SU-DHL-6 (cell line): ENCODE results near the gene PUS1.

Source experiments
- H2AFZ ChIP-seq: fragments of 200-600 bp; sonication (generic); 2 replicates; pipeline ENCODE4 v1.6.1; 2014; ENCODE audit warnings: low read depth, mild to moderate bottlenecking, moderate library complexity, mixed read lengths, antibody characterized with exemption, low read length; ENCODE audit not compliant: severe bottlenecking
- H3F3A ChIP-seq: fragments of 200-600 bp; shearing (Covaris generic); 2 replicates; pipeline ENCODE4 v1.6.0; 2016; ENCODE audit warnings: antibody characterized with exemption, mild to moderate bottlenecking; ENCODE audit not compliant: insufficient read depth
- H3K27ac ChIP-seq: fragments of 200-600 bp; sonication (generic); 2 replicates; pipeline ENCODE4 v1.5.1; 2016; ENCODE audit warnings: low read depth, mild to moderate bottlenecking, low read length, moderate library complexity, mixed read lengths
- H3K27me3 ChIP-seq: fragments of 200-600 bp; sonication (generic), shearing (Covaris generic); 2 replicates; pipeline ENCODE4 v1.6.0; 2014; ENCODE audit warnings: mild to moderate bottlenecking, low read length
- H3K36me3 ChIP-seq: fragments of 200-600 bp; sonication (generic); 2 replicates; pipeline ENCODE4 v1.6.1; 2014; ENCODE audit warnings: mild to moderate bottlenecking, low read length, mixed read lengths
- H3K4me2 ChIP-seq: fragments of 300-600, 200-600 bp; shearing (Covaris generic), sonication (generic); 2 replicates; pipeline ENCODE4 v1.6.0; 2014; ENCODE audit warnings: low read length, low read depth, mild to moderate bottlenecking; ENCODE audit not compliant: poor library complexity, severe bottlenecking
- H3K4me3 ChIP-seq: fragments of 200-600 bp; sonication (generic); 2 replicates; pipeline ENCODE4 v1.5.1; 2014; ENCODE audit warnings: antibody characterized with exemption, low read length, mild to moderate bottlenecking, mixed read lengths; ENCODE audit not compliant: insufficient read depth, poor library complexity, severe bottlenecking
- H3K79me2 ChIP-seq: fragments of 200-600 bp; sonication (generic); 2 replicates; pipeline ENCODE4 v1.6.1; 2014; ENCODE audit warnings: mild to moderate bottlenecking, low read length, moderate library complexity; ENCODE audit not compliant: insufficient read depth
- H3K9ac ChIP-seq: fragments of 200-600 bp; sonication (generic); 2 replicates; pipeline ENCODE4 v1.7.0; 2014; ENCODE audit warnings: mild to moderate bottlenecking, low read length
- H3K9me2 ChIP-seq: fragments of 200-600 bp; sonication (generic); replicated peaks from 2 replicates; pipeline ENCODE4 v1.6.1; 2014; ENCODE audit warnings: low read length; ENCODE audit not compliant: insufficient read depth
- H3K9me3 ChIP-seq: fragments of 200-600 bp; sonication (generic); 2 replicates; pipeline ENCODE4 v1.6.1; 2014; ENCODE audit warnings: low read length, mixed read lengths; ENCODE audit not compliant: insufficient read depth
- H4K20me1 ChIP-seq: fragments of 200-600 bp; sonication (generic); 2 replicates; pipeline ENCODE4 v1.6.1; 2014; ENCODE audit warnings: low read depth, mild to moderate bottlenecking, antibody characterized with exemption, low read length, moderate library complexity, mixed read lengths
- EZH2phosphoT487 ChIP-seq: fragments of 200-600 bp; sonication (generic), shearing (Covaris generic); conservative IDR thresholded peaks from 2 replicates; pipeline ENCODE4 v1.6.1; 2018; ENCODE audit warnings: mild to moderate bottlenecking, antibody characterized with exemption, low read length, moderate library complexity, mixed read lengths
- TF ChIP-seq, protein P1 (sequence below): fragments of 200-600 bp; sonication (generic); IDR thresholded peaks from one replicate; pipeline ENCODE4 v1.5.1; 2017; ENCODE audit warnings: antibody characterized with exemption, mild to moderate bottlenecking, low read length, moderate library complexity; ENCODE audit not compliant: insufficient read depth, poor library complexity, severe bottlenecking

Gene PUS1

DNA sequence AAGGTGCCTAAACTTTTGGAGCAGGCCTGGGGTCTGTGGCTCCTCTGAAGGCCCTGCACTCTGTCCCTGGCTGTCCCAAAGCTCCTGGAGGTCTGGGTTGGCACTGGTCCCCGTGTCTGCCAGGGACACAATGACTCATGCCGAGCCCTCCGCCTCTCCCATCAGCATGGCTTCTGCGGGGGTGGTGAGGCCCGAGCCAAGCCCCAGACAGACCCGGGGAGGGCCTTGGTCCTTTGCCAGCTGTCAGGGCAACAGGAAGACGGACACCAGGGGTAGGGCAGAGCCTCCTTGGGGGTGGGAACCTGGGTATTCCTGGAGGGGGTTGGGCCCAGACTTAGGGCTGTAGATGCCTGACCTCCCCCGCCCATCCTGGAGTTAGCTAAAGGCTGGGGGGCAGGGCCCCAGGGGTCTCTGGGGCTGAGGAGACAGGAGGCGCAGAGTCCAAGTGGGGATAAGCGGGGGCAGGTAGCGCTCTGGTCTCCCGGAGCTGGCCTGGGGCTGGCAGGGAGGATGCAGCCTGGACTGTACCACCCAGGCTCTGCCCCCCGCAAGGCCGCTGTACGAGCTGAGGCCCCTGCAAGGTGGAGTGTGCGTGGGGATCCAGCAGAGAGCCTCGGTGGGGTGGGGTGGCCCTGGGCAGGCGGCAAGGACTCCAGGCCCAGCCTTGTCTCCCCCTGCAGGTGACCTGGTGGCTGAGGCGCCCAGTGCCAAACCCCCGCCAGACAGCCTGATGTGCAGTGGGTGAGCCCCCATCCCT, 16.4 kb upstream of the PUS1 start:
- Histone ChIP-seq H3K36me3 (no peaks in the 10 kb centered on the region), H3F3A (no peaks in the 10 kb centered on the region), H3K4me2 (no peak overlapping the region), H2AFZ (no peak overlapping the region), H4K20me1 (no peaks in the 10 kb centered on the region), H3K9ac (no peak overlapping the region), H3K9me3 (no peaks in the 10 kb centered on the region), H3K79me2 (no peaks in the 10 kb centered on the region), H3K27me3 (no peaks in the 10 kb centered on the region), H3K4me3 (no peak overlapping the region), H3K27ac (no peak overlapping the region), H3K9me2 (no peaks in the 10 kb centered on the region)
- TF ChIP-seq, protein P1, sequence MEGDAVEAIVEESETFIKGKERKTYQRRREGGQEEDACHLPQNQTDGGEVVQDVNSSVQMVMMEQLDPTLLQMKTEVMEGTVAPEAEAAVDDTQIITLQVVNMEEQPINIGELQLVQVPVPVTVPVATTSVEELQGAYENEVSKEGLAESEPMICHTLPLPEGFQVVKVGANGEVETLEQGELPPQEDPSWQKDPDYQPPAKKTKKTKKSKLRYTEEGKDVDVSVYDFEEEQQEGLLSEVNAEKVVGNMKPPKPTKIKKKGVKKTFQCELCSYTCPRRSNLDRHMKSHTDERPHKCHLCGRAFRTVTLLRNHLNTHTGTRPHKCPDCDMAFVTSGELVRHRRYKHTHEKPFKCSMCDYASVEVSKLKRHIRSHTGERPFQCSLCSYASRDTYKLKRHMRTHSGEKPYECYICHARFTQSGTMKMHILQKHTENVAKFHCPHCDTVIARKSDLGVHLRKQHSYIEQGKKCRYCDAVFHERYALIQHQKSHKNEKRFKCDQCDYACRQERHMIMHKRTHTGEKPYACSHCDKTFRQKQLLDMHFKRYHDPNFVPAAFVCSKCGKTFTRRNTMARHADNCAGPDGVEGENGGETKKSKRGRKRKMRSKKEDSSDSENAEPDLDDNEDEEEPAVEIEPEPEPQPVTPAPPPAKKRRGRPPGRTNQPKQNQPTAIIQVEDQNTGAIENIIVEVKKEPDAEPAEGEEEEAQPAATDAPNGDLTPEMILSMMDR: no peak
- TF ChIP-seq EZH2phosphoT487: no peak

DNA sequence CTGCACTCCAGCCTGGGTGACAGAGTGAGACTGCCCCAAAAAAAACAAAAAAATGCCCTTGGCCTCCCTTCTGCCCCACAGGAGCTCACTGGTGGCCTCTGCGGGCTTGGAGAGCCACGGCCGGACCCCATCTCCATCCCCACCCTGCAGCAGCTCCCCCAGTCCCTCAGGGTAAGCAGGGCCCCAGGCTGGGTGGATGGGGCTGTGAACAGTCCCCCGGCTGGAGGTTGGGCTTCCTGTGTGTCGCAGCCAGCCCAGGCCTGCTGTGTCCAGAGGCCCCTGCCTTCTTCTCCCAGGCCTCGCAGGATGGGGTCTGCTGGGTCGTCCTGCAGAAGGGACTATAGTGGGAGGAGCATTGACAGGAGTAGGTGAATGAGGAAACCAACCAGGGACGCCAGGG, 15.4 kb upstream of the PUS1 start:
- H3K9me3 ChIP-seq: no peaks in the 10 kb centered on the region
- H3K9ac ChIP-seq: no peak overlapping the region
- no peak for TF ChIP-seq EZH2phosphoT487
- TF ChIP-seq, protein P1: no peak
- no peaks in the 10 kb centered on the region for H4K20me1 ChIP-seq
- H3K36me3 ChIP-seq: no peaks in the 10 kb centered on the region
- H3K4me3 ChIP-seq: no peak overlapping the region
- H3F3A ChIP-seq: no peaks in the 10 kb centered on the region
- H3K27ac ChIP-seq: no peak overlapping the region
- H3K79me2 ChIP-seq: no peaks in the 10 kb centered on the region
- H3K9me2 ChIP-seq: no peaks in the 10 kb centered on the region
- H3K27me3 ChIP-seq: no peaks in the 10 kb centered on the region
- H2AFZ ChIP-seq: no peak overlapping the region
- H3K4me2 ChIP-seq: no peak overlapping the region

DNA sequence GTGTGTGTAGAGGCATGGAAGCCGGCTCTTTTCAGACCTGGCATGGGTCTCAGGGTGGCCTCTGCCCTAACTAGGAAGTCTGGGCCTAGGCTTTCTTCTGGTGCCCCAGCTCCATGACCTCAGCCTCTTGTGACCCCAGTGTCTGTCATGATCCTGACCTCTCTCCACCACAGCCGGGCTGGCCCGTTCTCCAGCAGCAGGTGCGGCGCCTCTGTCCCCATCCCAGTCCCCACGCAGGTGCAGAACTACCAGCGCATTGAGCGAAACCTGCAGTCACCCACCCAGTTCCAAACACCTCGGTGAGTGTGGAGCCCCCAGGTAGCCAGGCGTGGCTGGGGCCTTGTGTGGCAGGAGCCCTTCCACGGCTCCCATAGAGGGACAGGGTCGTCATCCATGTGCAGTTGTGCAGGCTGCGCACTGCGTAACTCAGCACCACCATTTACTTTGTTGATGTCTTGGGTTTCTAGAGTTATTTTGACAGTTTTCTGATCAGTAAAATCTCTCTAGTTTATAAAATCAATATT, 14.8 kb upstream of the PUS1 start:
- Histone ChIP-seq H3K4me3 (no peak overlapping the region), H3K9me3 (no peaks in the 10 kb centered on the region), H3K79me2 (no peaks in the 10 kb centered on the region), H4K20me1 (no peaks in the 10 kb centered on the region), H3K9ac (no peak overlapping the region), H3F3A (no peaks in the 10 kb centered on the region), H3K27me3 (no peaks in the 10 kb centered on the region), H3K36me3 (no peaks in the 10 kb centered on the region), H3K4me2 (no peak overlapping the region), H3K27ac (no peak overlapping the region), H3K9me2 (no peaks in the 10 kb centered on the region), H2AFZ (no peak overlapping the region)
- TF ChIP-seq, protein P1: no peak
- TF ChIP-seq EZH2phosphoT487: no peak
